C4-2B (cell line): ENCODE data around the gene DPP8.
A peak's percentile ranks its signal among the peaks of the same experiment; 100 is the strongest.

Experiments
- H3K27ac ChIP-seq: fragments of 450-650 bp; 2 replicates; pipeline ENCODE4 v1.5.1; 2017
- CTCF ChIP-seq: fragments of 450-650 bp; conservative IDR thresholded peaks from 2 replicates; pipeline ENCODE4 v1.5.1; 2017; ENCODE audit warnings: mild to moderate bottlenecking
- ZFX ChIP-seq: fragments of 450-650 bp; IDR thresholded peaks from 2 replicates; pipeline ENCODE4 v1.6.1; 2017

Gene DPP8

GRCh38 chr15:65518633-65519285 lies 1.3 kb upstream of the DPP8 start:
- no peak overlapping the region for H3K27ac ChIP-seq
- TF ChIP-seq CTCF (no peak), ZFX (no peak)

- TF ChIP-seq ZFX = no peak
- no peak; the same call in none of the 2 replicates for TF ChIP-seq CTCF
- peak overlapping the region; percentile 95 for H3K27ac ChIP-seq
Measured at GRCh38 chr15:65517866-65518207, 348 bp upstream of the DPP8 start.

GRCh38 chr15:65512807-65513416 lies 4.6 kb downstream of the DPP8 start:
- H3K27ac ChIP-seq = no peak overlapping the region
- TF ChIP-seq CTCF = no peak
- TF ChIP-seq ZFX = no peak

- H3K27ac ChIP-seq = no peak overlapping the region
Measured at GRCh38 chr15:65512189-65512588, 5.3 kb downstream of the DPP8 start.

GRCh38 chr15:65509321-65509720 lies 8.2 kb downstream of the DPP8 start:
- no peak for TF ChIP-seq ZFX
- no peak overlapping the region for H3K27ac ChIP-seq

More at GRCh38 chr15:65512189-65512588, 5.3 kb downstream of the DPP8 start:
- TF ChIP-seq CTCF = no peak
- no peak for TF ChIP-seq ZFX

GRCh38 chr15:65494076-65494475 lies 23.4 kb downstream of the DPP8 start:
- no peak overlapping the region for H3K27ac ChIP-seq
- TF ChIP-seq ZFX = no peak

- H3K27ac ChIP-seq = no peak overlapping the region
Measured at GRCh38 chr15:65484876-65485275, 32.6 kb downstream of the DPP8 start.

GRCh38 chr15:65476903-65477302 lies 40.6 kb downstream of the DPP8 start:
- no peak overlapping the region for H3K27ac ChIP-seq
- TF ChIP-seq CTCF = no peak
- no peak for TF ChIP-seq ZFX

More at GRCh38 chr15:65484876-65485275, 32.6 kb downstream of the DPP8 start:
- TF ChIP-seq CTCF (no peak), ZFX (no peak)
